ENCODE results near the gene OTUD3. TPM values are rescaled to one million over a fixed set of nuclear protein-coding genes. Genes with fewer than 3 reads are reported as not detected.

OTUD3 gene
- total and polyA plus RNA-seq, 9 of the 15 experiments (the other 6 are each of a cell fraction or from before 2014, with no cell fraction given), result 2.0 to 16.6 (median 11.0) TPM

DNA sequence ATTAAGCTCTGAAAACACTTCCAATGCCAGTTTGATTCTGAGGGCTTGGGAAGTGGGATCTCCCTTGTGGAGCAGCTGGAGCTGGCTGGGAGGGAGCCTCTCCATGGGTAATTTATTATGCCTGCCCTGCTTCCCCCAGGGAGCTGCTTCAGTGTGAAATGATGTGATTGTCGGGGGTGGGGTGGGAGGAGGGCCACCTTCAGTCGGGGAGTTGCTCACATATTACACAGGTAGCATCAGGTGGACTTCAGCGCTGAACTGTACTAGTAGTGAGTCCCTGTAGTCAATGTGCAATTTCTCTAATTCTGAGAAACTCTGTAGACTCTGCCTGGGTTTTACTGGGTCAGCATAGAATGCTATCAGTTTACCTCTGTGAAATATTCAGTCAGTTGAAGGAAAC is 28.5 kb downstream of the OTUD3 start (continued):
- TF ChIP-seq CHD1 (IDR thresholded peaks at IDR 0.05; ENCODE audit: low read length), result no peak
- no peak for TF ChIP-seq POLR2B (IDR thresholded peaks at IDR 0.05; ENCODE audit: low read depth, partially characterized antibody)

DNA sequence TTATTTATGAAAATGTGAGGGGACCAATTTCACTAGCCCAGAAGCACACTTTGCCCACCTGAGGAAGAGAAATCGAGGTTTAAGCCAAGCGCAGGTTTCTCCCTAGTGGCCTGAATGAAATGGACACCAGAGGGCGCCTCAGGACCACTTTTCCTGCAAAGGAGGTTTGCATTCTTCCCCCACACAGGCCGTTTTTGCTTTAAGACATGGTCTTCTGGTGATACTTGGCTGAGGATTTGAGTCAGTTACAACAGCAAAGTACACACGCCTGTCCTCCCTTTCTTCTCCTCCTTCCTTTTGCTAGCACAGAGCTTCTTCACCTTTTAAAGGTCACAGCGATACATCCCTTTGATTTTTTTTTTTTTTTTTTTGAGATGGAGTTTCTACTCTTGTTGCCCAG is 35.9 kb downstream of the OTUD3 start:
- H2AFZ ChIP-seq (ENCODE audit: low read depth, low read length), result no peak overlapping the region
- ChIA-PET CTCF (ENCODE audit: low intra/inter-chr PET ratio) (interaction anchor here (0.7 to 2.2 kb wide), 7 partner anchors 180 to 1617 kb away, joined by 3 to 24 read pairs (median 4); no protein-coding TSS in a partner anchor), POLR2A (no interaction called here)
- DNase-seq (ENCODE audit: extremely low read depth in 1 of 4, low spot score in 3 of 4), result peak; percentile 85 to 90 (median 86)
- peak; percentile 89 for ATAC-seq
- no peaks in the 10 kb centered on the region for H4K20me1 ChIP-seq (replicated peaks; ENCODE audit: control insufficient read depth, insufficient read depth, low read length)
- in situ Hi-C loops (cut with MboI) (loop anchor here (25.0 kb wide), 1 partner anchor 1294 kb away; no protein-coding TSS in a partner anchor), intact Hi-C loops (cut with micrococcal nuclease) (loop anchor here (1.0 to 5.0 kb wide), 3 partner anchors 234 to 574 kb away; no protein-coding TSS in a partner anchor)
- WGBS (ENCODE audit: insufficient coverage, low coverage, missing lambda C conversion rate), result 18% methylated on average over 6 of the region's 6 CpGs
- H3K4me3 ChIP-seq, result no peak overlapping the region
- H3K27me3 ChIP-seq (ENCODE audit: control insufficient read depth in 2 of 2, insufficient read depth in 2 of 2, low read length in 2 of 2), result peaks cover 9 to 32% of the 10 kb centered on the region in 2 experiments; a peak in 4 of 5 replicates
- peaks cover 15% of the 10 kb centered on the region; the same call in 1 of the 3 replicates for H3K36me3 ChIP-seq (ENCODE audit: control insufficient read depth, insufficient read depth, low read length)
- H3K9ac ChIP-seq (ENCODE audit: insufficient read depth in 1 of 2, low read depth in 2 of 2, low read length in 2 of 2), result no peak overlapping the region
- H3K9me3 ChIP-seq (replicated peaks; ENCODE audit: control insufficient read depth, insufficient read depth, low read depth, low read length), result no peaks in the 10 kb centered on the region
- no peak overlapping the region for H3K4me2 ChIP-seq (ENCODE audit: insufficient read depth, low read length)
- BruUV-seq (replicated peaks), result no TSS peak
- H3K4me1 ChIP-seq (replicated peaks in 1 of 2; ENCODE audit: control insufficient read depth in 2 of 2, insufficient read depth in 2 of 2, low read length in 2 of 2), result peaks cover 0 to 6% of the 10 kb centered on the region in 2 experiments; a peak in 2 of 5 replicates
- no peak overlapping the region for H3K27ac ChIP-seq (ENCODE audit: extremely low read depth, low read depth, low read length)
- no peaks in the 10 kb centered on the region for H3K79me2 ChIP-seq (ENCODE audit: control insufficient read depth, insufficient read depth, low read length)
- peak; percentile 94 for FAIRE-seq
- no peaks in the 10 kb centered on the region for H3K9me1 ChIP-seq (ENCODE audit: control insufficient read depth, insufficient read depth, low read length)
- TF ChIP-seq ZNF224 (CRISPR knock-in tag; IDR thresholded peaks at IDR 0.05), result no peak
- TF ChIP-seq RAD21 (CRISPR knock-in tag; conservative IDR thresholded peaks at IDR 0.05 in 1 of 2, IDR thresholded peaks at IDR 0.05 in 1 of 2), result peak; percentile 94 to 98
- TF ChIP-seq KLF16 (IDR thresholded peaks at IDR 0.05), result 0 out of 2 replicates have a peak, but pooled peaks have one; percentile 26
- TF ChIP-seq, protein P1, sequence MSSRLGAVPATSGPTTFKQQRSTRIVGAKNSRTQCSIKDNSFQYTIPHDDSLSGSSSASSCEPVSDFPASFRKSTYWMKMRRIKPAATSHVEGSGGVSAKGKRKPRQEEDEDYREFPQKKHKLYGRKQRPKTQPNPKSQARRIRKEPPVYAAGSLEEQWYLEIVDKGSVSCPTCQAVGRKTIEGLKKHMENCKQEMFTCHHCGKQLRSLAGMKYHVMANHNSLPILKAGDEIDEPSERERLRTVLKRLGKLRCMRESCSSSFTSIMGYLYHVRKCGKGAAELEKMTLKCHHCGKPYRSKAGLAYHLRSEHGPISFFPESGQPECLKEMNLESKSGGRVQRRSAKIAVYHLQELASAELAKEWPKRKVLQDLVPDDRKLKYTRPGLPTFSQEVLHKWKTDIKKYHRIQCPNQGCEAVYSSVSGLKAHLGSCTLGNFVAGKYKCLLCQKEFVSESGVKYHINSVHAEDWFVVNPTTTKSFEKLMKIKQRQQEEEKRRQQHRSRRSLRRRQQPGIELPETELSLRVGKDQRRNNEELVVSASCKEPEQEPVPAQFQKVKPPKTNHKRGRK (tag; IDR thresholded peaks at IDR 0.05), result peak; percentile 37; the same call in 1 of the 2 replicates
- peak; percentile 72; the same call in 1 of the 2 replicates for TF ChIP-seq STAG1 (CRISPR knock-in tag; IDR thresholded peaks at IDR 0.05; ENCODE audit: borderline replicate concordance)
- 0 out of 2 replicates have a peak, but pooled peaks have one; percentile 9 for TF ChIP-seq JUND (IDR thresholded peaks at IDR 0.05; ENCODE audit: borderline replicate concordance, low read depth, low read length)
- no peak for TF ChIP-seq JUND (tag; IDR thresholded peaks at IDR 0.05; ENCODE audit: borderline replicate concordance, low read depth, low read length)
- TF ChIP-seq ZNF583 (CRISPR knock-in tag; IDR thresholded peaks at IDR 0.05), result no peak
- TF ChIP-seq RCOR1 (IDR thresholded peaks at IDR 0.05; ENCODE audit: borderline replicate concordance in 1 of 2, low read depth in 2 of 2, low read length in 2 of 2), result peak in 1 of 2 experiments; percentile 41; a peak in 1 of 4 replicates
- TF ChIP-seq, protein P2, sequence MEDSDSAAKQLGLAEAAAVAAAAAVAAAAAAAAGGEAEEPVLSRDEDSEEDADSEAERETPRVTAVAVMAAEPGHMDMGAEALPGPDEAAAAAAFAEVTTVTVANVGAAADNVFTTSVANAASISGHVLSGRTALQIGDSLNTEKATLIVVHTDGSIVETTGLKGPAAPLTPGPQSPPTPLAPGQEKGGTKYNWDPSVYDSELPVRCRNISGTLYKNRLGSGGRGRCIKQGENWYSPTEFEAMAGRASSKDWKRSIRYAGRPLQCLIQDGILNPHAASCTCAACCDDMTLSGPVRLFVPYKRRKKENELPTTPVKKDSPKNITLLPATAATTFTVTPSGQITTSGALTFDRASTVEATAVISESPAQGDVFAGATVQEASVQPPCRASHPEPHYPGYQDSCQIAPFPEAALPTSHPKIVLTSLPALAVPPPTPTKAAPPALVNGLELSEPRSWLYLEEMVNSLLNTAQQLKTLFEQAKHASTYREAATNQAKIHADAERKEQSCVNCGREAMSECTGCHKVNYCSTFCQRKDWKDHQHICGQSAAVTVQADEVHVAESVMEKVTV (CRISPR knock-in tag; IDR thresholded peaks at IDR 0.05), result peak; percentile 96
- peak; percentile 31; the same call in 1 of the 2 replicates for TF ChIP-seq RB1 (IDR thresholded peaks at IDR 0.05; ENCODE audit: low read depth)
- TF ChIP-seq YY1 (IDR thresholded peaks at IDR 0.05; ENCODE audit: borderline replicate concordance in 1 of 3, control insufficient read depth in 1 of 3, extremely low read depth in 1 of 3, insufficient read depth in 3 of 3, insufficient read length in 1 of 3, insufficient replicate concordance in 2 of 3, low read depth in 1 of 3, low read length in 2 of 3), result peak in 1 of 3 experiments; percentile 7
- TF ChIP-seq, protein P3, sequence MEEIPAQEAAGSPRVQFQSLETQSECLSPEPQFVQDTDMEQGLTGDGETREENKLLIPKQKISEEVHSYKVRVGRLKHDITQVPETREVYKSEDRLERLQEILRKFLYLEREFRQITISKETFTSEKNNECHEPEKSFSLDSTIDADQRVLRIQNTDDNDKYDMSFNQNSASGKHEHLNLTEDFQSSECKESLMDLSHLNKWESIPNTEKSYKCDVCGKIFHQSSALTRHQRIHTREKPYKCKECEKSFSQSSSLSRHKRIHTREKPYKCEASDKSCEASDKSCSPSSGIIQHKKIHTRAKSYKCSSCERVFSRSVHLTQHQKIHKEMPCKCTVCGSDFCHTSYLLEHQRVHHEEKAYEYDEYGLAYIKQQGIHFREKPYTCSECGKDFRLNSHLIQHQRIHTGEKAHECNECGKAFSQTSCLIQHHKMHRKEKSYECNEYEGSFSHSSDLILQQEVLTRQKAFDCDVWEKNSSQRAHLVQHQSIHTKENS (CRISPR knock-in tag; IDR thresholded peaks at IDR 0.05), result no peak
